ENCODE data around the gene MBP. TPM values are rescaled to one million over a fixed set of nuclear protein-coding genes. Genes with fewer than 3 reads are reported as not detected.

MBP gene
- total and polyA plus RNA-seq, 3 experiments from 2014 or later = 59.5 to 196 (median 60.0) TPM

DNA sequence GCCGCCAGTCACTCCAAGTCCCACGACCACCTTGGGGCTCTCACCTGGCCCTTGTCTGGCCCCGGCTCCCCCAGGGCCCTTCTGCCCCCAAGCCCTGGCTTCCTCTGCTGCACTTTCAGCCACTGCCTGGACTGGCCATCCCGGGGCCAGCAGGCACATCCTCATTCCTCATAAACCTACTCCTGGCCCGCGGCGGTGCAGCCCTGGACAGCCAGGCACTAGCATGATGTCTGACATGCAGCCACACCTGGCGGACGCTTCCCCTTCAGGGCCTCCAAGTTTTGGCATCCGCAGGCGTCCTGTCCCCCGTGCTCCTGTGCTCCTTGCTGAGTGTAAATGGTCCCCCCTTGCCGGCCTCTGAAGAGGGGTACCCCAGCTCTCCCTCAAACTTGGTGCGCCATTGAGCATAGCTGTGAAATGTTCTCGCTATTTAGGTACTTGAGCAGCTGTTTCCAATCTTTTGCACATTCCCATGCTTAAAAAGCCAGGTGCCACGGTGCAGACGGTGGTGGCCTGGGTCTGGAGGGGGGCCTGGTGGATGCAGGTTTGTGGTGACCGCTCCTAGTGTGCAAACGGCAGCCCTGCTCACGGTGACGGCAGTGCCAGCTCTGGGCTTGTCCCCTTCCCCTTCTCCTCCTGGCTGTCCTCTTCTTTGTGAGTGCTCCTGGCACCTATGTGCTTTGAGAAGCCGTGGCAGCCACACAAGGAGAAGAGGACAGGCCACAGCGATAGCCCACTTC is 123.8 kb downstream of the MBP start:
- Mint-ChIP-seq H3K27me3 (no peaks in the 10 kb centered on the region), H3K9me3 (no peaks in the 10 kb centered on the region), H3K36me3 (peaks cover 0 to 78% (median 14%) of the 10 kb centered on the region in 3 donors), H3K27ac (peak overlapping the region in 4 of 8 donors; percentile 7 to 84 (median 58)), H3K4me1 (peaks cover 48 to 79% (median 62%) of the 10 kb centered on the region in 3 donors), H3K4me3 (no peak overlapping the region)
- CTCF ChIA-PET = interaction anchor here (1.2 to 5.6 kb wide), 2 partner anchors 8 to 25 kb away, joined by 3 to 31 read pairs; no protein-coding TSS in a partner anchor
- POLR2A ChIA-PET = no interaction called here
- Histone ChIP-seq H3K4me3 (ENCODE audit: low read length) (no peak overlapping the region), H3K27me3 (ENCODE audit: insufficient read depth, low read length, poor library complexity, severe bottlenecking) (no peaks in the 10 kb centered on the region), H3K9me3 (ENCODE audit: low read length) (no peaks in the 10 kb centered on the region), H3K27ac (ENCODE audit: low read depth, low read length) (no peak overlapping the region), H3K4me1 (ENCODE audit: insufficient read depth, low read length) (peaks cover 13% of the 10 kb centered on the region), H3K36me3 (ENCODE audit: insufficient read depth, low read length) (peaks cover 10% of the 10 kb centered on the region)
- DNase-seq = no peak

- Histone ChIP-seq H3K27me3 (ENCODE audit: insufficient read depth, low read length, poor library complexity, severe bottlenecking) (no peaks in the 10 kb centered on the region), H3K27ac (ENCODE audit: low read depth, low read length) (no peak overlapping the region), H3K36me3 (ENCODE audit: insufficient read depth, low read length) (peaks cover 10% of the 10 kb centered on the region), H3K4me3 (ENCODE audit: low read length) (no peak overlapping the region), H3K9me3 (ENCODE audit: low read length) (no peaks in the 10 kb centered on the region), H3K4me1 (ENCODE audit: insufficient read depth, low read length) (peaks cover 13% of the 10 kb centered on the region)
- no peak for DNase-seq
- H3K4me1 Mint-ChIP-seq = peaks cover 45 to 76% (median 55%) of the 10 kb centered on the region in 3 donors
- CTCF ChIA-PET = no interaction called here
- no peaks in the 10 kb centered on the region for H3K9me3 Mint-ChIP-seq
- H3K27me3 Mint-ChIP-seq = no peaks in the 10 kb centered on the region
- H3K36me3 Mint-ChIP-seq = peaks cover 0 to 71% (median 9%) of the 10 kb centered on the region in 3 donors
- no peak overlapping the region for H3K4me3 Mint-ChIP-seq
- H3K27ac Mint-ChIP-seq = peak overlapping the region in 1 of 8 donors; percentile 23
- POLR2A ChIA-PET = no interaction called here
Observed at GRCh38 chr18:77008006-77008405, 124.6 kb downstream of the MBP start.

DNA sequence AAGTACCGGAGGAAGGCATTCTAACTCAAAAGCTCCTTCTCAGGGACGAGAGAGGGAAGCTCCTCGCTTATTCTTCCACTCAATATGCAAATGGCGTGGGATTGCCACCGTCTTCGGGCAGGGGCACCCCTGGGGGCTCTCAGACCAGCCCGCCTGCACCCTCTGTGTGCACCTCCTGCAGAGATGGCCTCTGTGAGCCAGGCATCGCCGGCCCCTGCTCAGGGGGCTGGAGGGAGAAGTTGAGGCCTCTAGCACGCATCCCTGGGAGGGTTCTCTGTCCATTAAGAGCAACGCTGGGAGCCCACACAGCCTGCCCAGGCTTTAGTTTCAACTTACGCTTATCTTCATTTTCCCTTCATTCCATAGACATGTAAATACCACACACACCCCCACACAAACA is 125.3 kb downstream of the MBP start:
- H3K36me3 ChIP-seq (ENCODE audit: insufficient read depth, low read length) = peaks cover 10% of the 10 kb centered on the region
- no peaks in the 10 kb centered on the region for H3K27me3 Mint-ChIP-seq
- peaks cover 13% of the 10 kb centered on the region for H3K4me1 ChIP-seq (ENCODE audit: insufficient read depth, low read length)
- POLR2A ChIA-PET = no interaction called here
- H3K27ac Mint-ChIP-seq = peak overlapping the region in 3 of 8 donors; percentile 20 to 63 (median 47)
- H3K4me1 Mint-ChIP-seq = peaks cover 40 to 76% (median 55%) of the 10 kb centered on the region in 3 donors
- H3K9me3 Mint-ChIP-seq = no peaks in the 10 kb centered on the region
- H3K27ac ChIP-seq (ENCODE audit: low read depth, low read length) = no peak overlapping the region
- no peak for DNase-seq
- H3K4me3 ChIP-seq (ENCODE audit: low read length) = no peak overlapping the region
- H3K9me3 ChIP-seq (ENCODE audit: low read length) = no peaks in the 10 kb centered on the region
- H3K4me3 Mint-ChIP-seq = no peak overlapping the region
- H3K36me3 Mint-ChIP-seq = peaks cover 0 to 63% (median 8%) of the 10 kb centered on the region in 3 donors
- H3K27me3 ChIP-seq (ENCODE audit: insufficient read depth, low read length, poor library complexity, severe bottlenecking) = no peaks in the 10 kb centered on the region
- CTCF ChIA-PET = interaction anchor here (1.1 to 1.5 kb wide), 2 partner anchors 9 to 24 kb away, joined by 3 to 4 read pairs; no protein-coding TSS in a partner anchor

DNA sequence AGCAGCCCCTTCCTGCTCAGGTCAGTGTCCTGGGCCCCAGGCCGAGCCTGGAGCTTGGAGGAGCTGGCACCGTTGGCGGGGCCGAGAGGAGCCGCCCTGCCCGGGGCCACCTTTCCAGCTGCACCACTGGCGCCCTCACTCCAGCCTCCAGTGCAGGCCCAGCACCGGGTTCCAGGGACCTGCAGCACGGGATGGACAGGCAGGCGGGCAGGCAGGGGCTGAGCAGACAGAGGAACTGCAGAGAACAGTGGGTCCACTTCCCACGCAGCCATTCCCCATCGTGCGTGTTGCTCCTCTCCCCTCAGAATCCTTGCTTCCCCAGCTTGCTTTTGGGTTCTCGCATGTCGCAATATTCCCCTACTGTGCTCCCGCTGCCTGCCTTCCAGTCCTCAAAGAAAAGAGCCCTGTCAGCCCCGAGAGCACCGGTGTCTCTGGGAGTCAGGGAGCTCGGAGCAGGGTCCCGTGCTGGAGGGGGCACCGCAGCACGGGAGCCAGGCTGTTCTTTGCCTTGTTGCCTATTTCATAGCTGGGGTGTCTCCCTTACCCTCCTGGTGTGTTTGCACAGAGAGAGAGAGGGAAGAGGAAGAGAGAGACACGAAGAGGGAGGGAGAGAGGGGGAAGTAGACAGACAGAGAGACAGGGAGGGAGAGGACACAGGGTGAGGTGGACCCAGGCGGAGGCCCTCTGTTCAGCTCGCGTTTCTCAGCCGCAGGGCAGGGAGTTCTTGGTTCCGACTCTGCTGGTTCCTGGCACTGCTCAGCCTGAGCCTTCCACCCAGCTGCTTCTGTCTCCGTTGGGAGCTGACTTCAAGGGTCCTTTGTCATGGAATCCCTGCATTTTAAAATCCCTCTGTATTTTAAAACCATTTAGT is 126.0 kb downstream of the MBP start:
- H3K36me3 Mint-ChIP-seq = peaks cover 0 to 56% (median 6%) of the 10 kb centered on the region in 3 donors
- Histone ChIP-seq H3K36me3 (ENCODE audit: insufficient read depth, low read length) (peaks cover 10% of the 10 kb centered on the region), H3K4me1 (ENCODE audit: insufficient read depth, low read length) (peaks cover 13% of the 10 kb centered on the region), H3K4me3 (ENCODE audit: low read length) (no peak overlapping the region), H3K27ac (ENCODE audit: low read depth, low read length) (no peak overlapping the region), H3K9me3 (ENCODE audit: low read length) (no peaks in the 10 kb centered on the region), H3K27me3 (ENCODE audit: insufficient read depth, low read length, poor library complexity, severe bottlenecking) (no peaks in the 10 kb centered on the region)
- ChIA-PET CTCF (interaction anchor here (1.1 to 1.5 kb wide), 2 partner anchors 10 to 23 kb away, joined by 3 to 4 read pairs; no protein-coding TSS in a partner anchor), POLR2A (no interaction called here)
- H3K27ac Mint-ChIP-seq = peak overlapping the region in 3 of 8 donors; percentile 23 to 63 (median 27)
- H3K9me3 Mint-ChIP-seq = no peaks in the 10 kb centered on the region
- no peak for DNase-seq
- H3K4me1 Mint-ChIP-seq = peaks cover 40 to 75% (median 54%) of the 10 kb centered on the region in 3 donors
- no peaks in the 10 kb centered on the region for H3K27me3 Mint-ChIP-seq
- H3K4me3 Mint-ChIP-seq = peak overlapping the region in 1 of 7 donors; percentile 32

- CTCF ChIA-PET = interaction anchor here (0.9 to 1.1 kb wide), 2 partner anchors 49 to 206 kb away, joined by 3 to 7 read pairs; no protein-coding TSS in a partner anchor
- Histone ChIP-seq H3K36me3 (ENCODE audit: insufficient read depth, low read length) (peaks cover 6% of the 10 kb centered on the region), H3K27me3 (ENCODE audit: insufficient read depth, low read length, poor library complexity, severe bottlenecking) (no peaks in the 10 kb centered on the region), H3K9me3 (ENCODE audit: low read length) (no peaks in the 10 kb centered on the region), H3K27ac (ENCODE audit: low read depth, low read length) (no peak overlapping the region), H3K4me1 (ENCODE audit: insufficient read depth, low read length) (peaks cover 13% of the 10 kb centered on the region), H3K4me3 (ENCODE audit: low read length) (no peak overlapping the region)
- DNase-seq = no peak
- H3K4me3 Mint-ChIP-seq = no peak overlapping the region
- no peaks in the 10 kb centered on the region for H3K27me3 Mint-ChIP-seq
- peaks cover 0 to 48% (median 3%) of the 10 kb centered on the region in 3 donors for H3K36me3 Mint-ChIP-seq
- H3K27ac Mint-ChIP-seq = peak overlapping the region in 3 of 8 donors; percentile 12 to 68 (median 23)
- H3K9me3 Mint-ChIP-seq = no peaks in the 10 kb centered on the region
- peaks cover 36 to 72% (median 48%) of the 10 kb centered on the region in 3 donors for H3K4me1 Mint-ChIP-seq
- POLR2A ChIA-PET = no interaction called here
Observed at GRCh38 chr18:77005651-77006195, 126.9 kb downstream of the MBP start.

DNA sequence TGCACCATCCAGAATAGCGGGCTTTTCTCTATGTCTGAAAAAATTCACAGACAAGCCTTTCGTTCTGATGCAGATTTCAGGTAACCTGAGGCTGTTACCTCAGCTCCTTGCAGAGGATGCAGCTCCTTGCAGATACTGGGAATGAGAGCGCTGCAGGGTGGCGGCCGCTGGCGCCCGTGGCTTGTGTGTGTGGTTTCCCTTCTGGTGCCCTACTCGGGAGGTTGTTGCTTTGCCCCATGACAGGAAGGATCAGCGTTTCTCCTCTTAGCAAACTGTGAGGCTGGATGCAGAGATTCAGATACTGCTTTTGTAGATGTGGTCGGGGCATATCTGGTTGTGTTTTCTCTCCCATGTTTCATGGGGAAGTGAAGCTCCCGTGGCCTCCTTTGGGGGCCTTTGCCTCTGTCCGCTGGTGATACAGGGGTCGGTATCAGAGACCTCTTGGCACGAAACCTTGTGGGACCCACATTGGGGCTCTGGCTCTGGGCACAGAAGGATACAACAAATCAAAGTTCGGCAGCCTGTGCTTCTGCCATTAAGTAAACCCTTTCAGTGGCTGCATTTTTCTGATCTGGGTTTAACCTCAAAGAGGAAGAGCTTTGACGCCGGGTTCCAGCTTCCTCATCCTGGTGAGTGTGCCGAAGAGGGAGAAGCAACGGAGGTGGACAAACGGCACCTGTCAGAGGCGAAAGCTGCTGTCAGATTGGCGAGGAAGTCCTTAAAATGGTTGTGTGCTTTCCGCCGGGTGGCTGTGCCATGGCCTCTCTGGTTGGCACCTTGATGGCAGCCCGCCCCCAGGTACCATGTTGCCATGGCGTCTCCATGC is 127.8 kb downstream of the MBP start:
- peak overlapping the region in 6 of 7 donors; percentile 19 to 76 (median 48) for H3K4me3 Mint-ChIP-seq
- Histone ChIP-seq H3K9me3 (ENCODE audit: low read length) (no peaks in the 10 kb centered on the region), H3K27me3 (ENCODE audit: insufficient read depth, low read length, poor library complexity, severe bottlenecking) (no peaks in the 10 kb centered on the region), H3K4me3 (ENCODE audit: low read length) (peak overlapping the region; percentile 28), H3K4me1 (ENCODE audit: insufficient read depth, low read length) (peaks cover 13% of the 10 kb centered on the region), H3K36me3 (ENCODE audit: insufficient read depth, low read length) (peaks cover 2% of the 10 kb centered on the region), H3K27ac (ENCODE audit: low read depth, low read length) (no peak overlapping the region)
- no peaks in the 10 kb centered on the region for H3K27me3 Mint-ChIP-seq
- peaks cover 0 to 38% (median 3%) of the 10 kb centered on the region in 3 donors for H3K36me3 Mint-ChIP-seq
- H3K9me3 Mint-ChIP-seq = no peaks in the 10 kb centered on the region
- peak in 1 of 5 donors; percentile 28 for DNase-seq
- peaks cover 37 to 76% (median 52%) of the 10 kb centered on the region in 3 donors for H3K4me1 Mint-ChIP-seq
- peak overlapping the region in 7 of 8 donors; percentile 32 to 89 (median 70) for H3K27ac Mint-ChIP-seq
- CTCF ChIA-PET = interaction anchor here (0.9 to 2.5 kb wide), 7 partner anchors 15 to 207 kb away, joined by 3 to 11 read pairs (median 3); no protein-coding TSS in a partner anchor
- POLR2A ChIA-PET = no interaction called here

- no peak overlapping the region for H3K4me3 Mint-ChIP-seq
- ChIA-PET POLR2A (no interaction called here), CTCF (interaction anchor here (1.0 to 5.3 kb wide), 8 partner anchors 8 to 208 kb away, joined by 3 to 31 read pairs (median 4); no protein-coding TSS in a partner anchor)
- no peaks in the 10 kb centered on the region for H3K27me3 Mint-ChIP-seq
- no peaks in the 10 kb centered on the region for H3K9me3 Mint-ChIP-seq
- Histone ChIP-seq H3K36me3 (ENCODE audit: insufficient read depth, low read length) (no peaks in the 10 kb centered on the region), H3K27me3 (ENCODE audit: insufficient read depth, low read length, poor library complexity, severe bottlenecking) (no peaks in the 10 kb centered on the region), H3K9me3 (ENCODE audit: low read length) (no peaks in the 10 kb centered on the region), H3K27ac (ENCODE audit: low read depth, low read length) (no peak overlapping the region), H3K4me1 (ENCODE audit: insufficient read depth, low read length) (peaks cover 13% of the 10 kb centered on the region), H3K4me3 (ENCODE audit: low read length) (no peak overlapping the region)
- DNase-seq = no peak
- H3K27ac Mint-ChIP-seq = peak overlapping the region in 5 of 8 donors; percentile 16 to 74 (median 42)
- peaks cover 36 to 69% (median 46%) of the 10 kb centered on the region in 3 donors for H3K4me1 Mint-ChIP-seq
- H3K36me3 Mint-ChIP-seq = peaks cover 0 to 26% (median 3%) of the 10 kb centered on the region in 3 donors
Observed at GRCh38 chr18:77003316-77003715, 129.3 kb downstream of the MBP start.

All from CD8-positive, alpha-beta memory T cell (primary cell).